CD4-positive, alpha-beta memory T cell (primary cell): ENCODE results near the gene MRPL49. TPM values are rescaled to one million over a fixed set of nuclear protein-coding genes. Genes with fewer than 3 reads are reported as not detected.
"Not testable (repeated sequence)": the region's sequence is repeated elsewhere in the genome, so short reads cannot be mapped to it uniquely, and the experiment has no call there.

Source experiments
- CTCF ChIA-PET: fragments of 350-600 bp; sonication (Branson Sonifier 250); formaldehyde crosslinking; loops from one replicate; lab custom pipeline; 2021; ENCODE audit warnings: inconsistent platforms; ENCODE audit not compliant: partially characterized antibody; lab: Charles Lee
- POLR2A ChIA-PET: fragments of 350-600 bp; sonication (Branson Sonifier 250); formaldehyde crosslinking; loops from one replicate; lab custom pipeline; 2021; ENCODE audit not compliant: partially characterized antibody; lab: Charles Lee
- DNase-seq, 5 donors: peaks; one replicate each; pipeline versions ENCODE4 v3.0.0 to v3.0.0-alpha.2; 2020 to 2022; ENCODE audit warnings: mixed read lengths in 1 of 5
- H3K27ac ChIP-seq: one replicate; pipeline ENCODE4 v1.7.0; 2013; ENCODE audit warnings: low read depth, low read length
- H3K27me3 ChIP-seq: 2 replicates; pipeline ENCODE4 v1.7.0; 2013; ENCODE audit warnings: mild to moderate bottlenecking, low read length, moderate library complexity; ENCODE audit not compliant: insufficient read depth
- H3K36me3 ChIP-seq: 2 replicates; pipeline ENCODE4 v1.7.0; 2013; ENCODE audit warnings: mild to moderate bottlenecking, low read length, moderate library complexity; ENCODE audit not compliant: insufficient read depth
- H3K4me1 ChIP-seq: 2 replicates; pipeline ENCODE4 v1.7.0; 2013; ENCODE audit warnings: mild to moderate bottlenecking, low read length, moderate library complexity; ENCODE audit not compliant: insufficient read depth
- H3K4me3 ChIP-seq, 2 donors: one replicate each; pipeline ENCODE4 v1.7.0; 2013; ENCODE audit warnings: low read length in 2 of 2, mild to moderate bottlenecking in 1 of 2
- H3K9me3 ChIP-seq, 2 donors: one replicate each; pipeline ENCODE4 v1.7.0; 2013; ENCODE audit warnings: low read length in 2 of 2, control low read depth in 1 of 2; ENCODE audit not compliant: control insufficient read depth in 1 of 2
- H3K27ac Mint-ChIP-seq, 7 donors: one replicate each; pipeline ENCODE4 v1.8.0; 2020 to 2021; ENCODE audit warnings: mixed read lengths in 7 of 7, mild to moderate bottlenecking in 6 of 7, inconsistent platforms in 3 of 7, moderate library complexity in 3 of 7
- H3K27me3 Mint-ChIP-seq, 2 donors: one replicate each; pipeline ENCODE4 v1.8.0; 2020 to 2021; ENCODE audit warnings: mixed read lengths in 2 of 2
- H3K36me3 Mint-ChIP-seq, 2 donors: one replicate each; pipeline ENCODE4 v1.8.0; 2020 to 2021; ENCODE audit warnings: mixed read lengths in 2 of 2, inconsistent platforms in 1 of 2, mild to moderate bottlenecking in 1 of 2
- H3K4me1 Mint-ChIP-seq, 4 donors: one replicate each; pipeline ENCODE4 v1.8.0; 2020 to 2021; ENCODE audit warnings: mixed read lengths in 4 of 4, mild to moderate bottlenecking in 1 of 4
- H3K4me3 Mint-ChIP-seq, 8 donors: one replicate each; pipeline ENCODE4 v1.8.0; 2020 to 2021; ENCODE audit warnings: mixed read lengths in 8 of 8, mild to moderate bottlenecking in 7 of 8, moderate library complexity in 6 of 8, inconsistent platforms in 3 of 8
- H3K9me3 Mint-ChIP-seq, 8 donors: one replicate each; pipeline ENCODE4 v1.8.0; 2020 to 2021; ENCODE audit warnings: mixed read lengths in 8 of 8, mild to moderate bottlenecking in 5 of 8, inconsistent platforms in 3 of 8, moderate library complexity in 1 of 8
- intact Hi-C: fragments of 100-400 bp; cut with micrococcal nuclease; formaldehyde crosslinking; loops from one replicate; pipeline ENCODE4 v1.15.1; 2023
- polyA plus RNA-seq, 2 donors: library from polyadenylated mRNA; unstranded; fragments of 300-500 nt; fragmentation: Illumina TruSeq; gene quantifications; one replicate each; pipeline ENCODE4 v1.2.3, GENCODE V29; 2021
- total RNA-seq, 2 experiments: library from RNA; stranded (reverse); gene quantifications; one replicate each; pipeline ENCODE4 v1.2.3, GENCODE V29; 2021

The MRPL49 gene
- total and polyA plus RNA-seq, 4 experiments from 2014 or later = 59.6 to 118 (median 70.9) TPM

GRCh38 chr11:65117206-65118096, 4.7 kb upstream of the MRPL49 start, which contains the start of gene ZNHIT2:
ZNHIT2 (minus strand) TSS chr11:65117701; CDS start chr11:65117653, 48 bp downstream.
- peaks cover 0 to 1% (median 0%) of the 10 kb centered on the region in 8 donors for H3K9me3 Mint-ChIP-seq
- no peaks in the 10 kb centered on the region for H3K27me3 ChIP-seq
- H3K36me3 Mint-ChIP-seq = peaks cover 32 to 42% of the 10 kb centered on the region in 2 donors
- H3K4me3 Mint-ChIP-seq = peak within 1 kb of the TSS; percentile 88 to 94 (median 92)
- H3K4me1 ChIP-seq = peaks cover 40% of the 10 kb centered on the region
- no peaks in the 10 kb centered on the region for H3K9me3 ChIP-seq
- peak; percentile 100 for DNase-seq
- no peaks in the 10 kb centered on the region for H3K27me3 Mint-ChIP-seq
- H3K27ac ChIP-seq = peak within 1 kb of the TSS; percentile 91
- H3K27ac Mint-ChIP-seq = peak within 1 kb of the TSS; percentile 95 to 99 (median 97)
- intact Hi-C loops = loop anchor here (1.0 to 10.0 kb wide), 11 partner anchors 17 to 498 kb away; partner anchors contain the start of genes ATG2A, CDCA5, PCNX3 and RASGRP2
- CTCF ChIA-PET = interaction anchor here (0.7 to 3.3 kb wide), 13 partner anchors 14 to 343 kb away, joined by 3 to 23 read pairs (median 4); partner anchors contain the start of genes ARL2, CAPN1, SYVN1 and VPS51
- peak within 1 kb of the TSS; percentile 69 to 82 for H3K4me3 ChIP-seq
- peaks cover 26% of the 10 kb centered on the region for H3K36me3 ChIP-seq
- H3K4me1 Mint-ChIP-seq = peaks cover 17 to 69% (median 42%) of the 10 kb centered on the region in 4 donors
- POLR2A ChIA-PET = interaction anchor here (0.5 to 15.5 kb wide), 44 partner anchors 9 to 872 kb away, joined by 3 to 320 read pairs (median 4); partner anchors contain the start of genes ARL2, ATG2A, CAPN1 and CDC42BPG

- H3K4me1 Mint-ChIP-seq = peaks cover 19 to 71% (median 43%) of the 10 kb centered on the region in 4 donors
- H3K4me1 ChIP-seq = peaks cover 41% of the 10 kb centered on the region
- peak overlapping the region in 7 of 8 donors; percentile 88 to 94 (median 92) for H3K4me3 Mint-ChIP-seq
- H3K36me3 Mint-ChIP-seq = peaks cover 32 to 40% of the 10 kb centered on the region in 2 donors
- POLR2A ChIA-PET = interaction anchor here (0.6 to 15.5 kb wide), 38 partner anchors 10 to 593 kb away, joined by 3 to 320 read pairs (median 4); partner anchors contain the start of genes CAPN1, CDC42BPG, CDC42EP2 and CDCA5
- H3K27ac ChIP-seq = peak overlapping the region; percentile 41
- CTCF ChIA-PET = interaction anchor here (0.7 to 4.8 kb wide), 15 partner anchors 7 to 430 kb away, joined by 3 to 55 read pairs (median 4); partner anchors contain the start of genes ARL2, CDCA5, SYVN1 and TM7SF2
- H3K27ac Mint-ChIP-seq = peak overlapping the region; percentile 95 to 99 (median 97)
- H3K4me3 ChIP-seq = no peak overlapping the region
- H3K9me3 ChIP-seq = no peaks in the 10 kb centered on the region
- H3K27me3 ChIP-seq = no peaks in the 10 kb centered on the region
- intact Hi-C loops = loop anchor here (10.0 kb wide), 2 partner anchors 373 to 397 kb away; partner anchors contain the start of gene RASGRP2
- no peaks in the 10 kb centered on the region for H3K9me3 Mint-ChIP-seq
- DNase-seq = no peak
- no peaks in the 10 kb centered on the region for H3K27me3 Mint-ChIP-seq
- H3K36me3 ChIP-seq = peaks cover 26% of the 10 kb centered on the region
Observed at GRCh38 chr11:65118097-65118837, 3.9 kb upstream of the MRPL49 start.

- Histone ChIP-seq H3K27ac (peak overlapping the region; percentile 41), H3K36me3 (peaks cover 26% of the 10 kb centered on the region), H3K4me1 (peaks cover 40% of the 10 kb centered on the region)
- H3K27me3 ChIP-seq, DNase-seq, H3K9me3 ChIP-seq, H3K27me3 Mint-ChIP-seq, H3K4me3 ChIP-seq, H3K9me3 Mint-ChIP-seq: not testable (repeated sequence)
- ChIA-PET CTCF (interaction anchor here (0.7 to 4.8 kb wide), 14 partner anchors 8 to 431 kb away, joined by 3 to 55 read pairs (median 4); partner anchors contain the start of genes ARL2, CDCA5, SYVN1 and TM7SF2), POLR2A (interaction anchor here (0.6 to 15.5 kb wide), 10 partner anchors 9 to 266 kb away, joined by 3 to 320 read pairs (median 10); partner anchors contain the start of genes CAPN1, PPP2R5B, SAC3D1 and SYVN1)
- Mint-ChIP-seq H3K4me3 (peak overlapping the region in 1 of 8 donors; percentile 42), H3K36me3 (peaks cover 32 to 43% of the 10 kb centered on the region in 2 donors), H3K27ac (peak overlapping the region; percentile 24 to 100 (median 83)), H3K4me1 (peaks cover 17 to 68% (median 38%) of the 10 kb centered on the region in 4 donors)
- intact Hi-C loops = loop anchor here (10.0 kb wide), 2 partner anchors 374 to 396 kb away; partner anchors contain the start of gene RASGRP2
Observed at GRCh38 chr11:65118891-65119669, 3.0 kb upstream of the MRPL49 start.

GRCh38 chr11:65119670-65119995, 2.5 kb upstream of the MRPL49 start:
- Histone ChIP-seq H3K4me1 (peaks cover 43% of the 10 kb centered on the region), H3K27ac (peak overlapping the region; percentile 99), H3K27me3 (no peaks in the 10 kb centered on the region), H3K36me3 (peaks cover 31% of the 10 kb centered on the region), H3K4me3 (no peak overlapping the region), H3K9me3 (no peaks in the 10 kb centered on the region)
- no peaks in the 10 kb centered on the region for H3K27me3 Mint-ChIP-seq
- peak overlapping the region in 6 of 7 donors; percentile 61 to 100 (median 79) for H3K27ac Mint-ChIP-seq
- H3K9me3 Mint-ChIP-seq = no peaks in the 10 kb centered on the region
- H3K4me3 Mint-ChIP-seq = peak overlapping the region in 5 of 8 donors; percentile 21 to 51 (median 39)
- H3K36me3 Mint-ChIP-seq = peaks cover 32 to 45% of the 10 kb centered on the region in 2 donors
- ChIA-PET POLR2A (interaction anchor here (1.0 to 15.5 kb wide), 5 partner anchors 8 to 270 kb away, joined by 3 to 320 read pairs (median 84); partner anchors contain the start of genes SYVN1, TM7SF2 and VPS51), CTCF (interaction anchor here (1.2 to 4.8 kb wide), 4 partner anchors 9 to 379 kb away, joined by 3 to 55 read pairs (median 7); partner anchors contain the start of gene TM7SF2)
- no peak for DNase-seq
- peaks cover 18 to 71% (median 39%) of the 10 kb centered on the region in 4 donors for H3K4me1 Mint-ChIP-seq
- intact Hi-C loops = loop anchor here (10.0 kb wide), 2 partner anchors 375 to 395 kb away; partner anchors contain the start of gene RASGRP2

GRCh38 chr11:65120831-65121230, 1.3 kb upstream of the MRPL49 start:
- Mint-ChIP-seq H3K9me3 (no peaks in the 10 kb centered on the region), H3K4me3 (peak overlapping the region; percentile 98 to 100 (median 99)), H3K27ac (peak overlapping the region; percentile 99 to 100 (median 100)), H3K36me3 (peaks cover 32 to 57% of the 10 kb centered on the region in 2 donors), H3K4me1 (peaks cover 18 to 65% (median 34%) of the 10 kb centered on the region in 4 donors), H3K27me3 (no peaks in the 10 kb centered on the region)
- H3K9me3 ChIP-seq = no peaks in the 10 kb centered on the region
- H3K27ac ChIP-seq = peak overlapping the region; percentile 99
- intact Hi-C loops = no loop called here
- peaks cover 43% of the 10 kb centered on the region for H3K36me3 ChIP-seq
- DNase-seq = no peak
- CTCF ChIA-PET = interaction anchor here (1.6 to 4.8 kb wide), 4 partner anchors 10 to 108 kb away, joined by 3 to 55 read pairs (median 10); partner anchors contain the start of genes ARL2, SYVN1 and TM7SF2
- POLR2A ChIA-PET = interaction anchor here (0.8 to 15.5 kb wide), 16 partner anchors 9 to 404 kb away, joined by 3 to 320 read pairs (median 12); partner anchors contain the start of genes ARL2, CAPN1, CDC42BPG and EHD1
- peaks cover 38% of the 10 kb centered on the region for H3K4me1 ChIP-seq
- peak overlapping the region; percentile 92 to 96 for H3K4me3 ChIP-seq
- no peaks in the 10 kb centered on the region for H3K27me3 ChIP-seq
